Sigmoid colon (tissue), 7 donors: ENCODE results near the gene EPB42. TPM values are rescaled to one million over a fixed set of nuclear protein-coding genes. Genes with fewer than 3 reads are reported as not detected.

Source experiments
- DNase-seq: peaks from one replicate; pipeline ENCODE4 v3.0.0-alpha.2; 2019
- H3K27ac ChIP-seq, 4 donors: fragments of 200-600 bp; sonication (generic); one replicate each; pipeline ENCODE4 v1.5.1; 2016 to 2019; ENCODE audit warnings: mild to moderate bottlenecking in 1 of 4
- H3K27me3 ChIP-seq, 3 donors: fragments of 200-600 bp; sonication (generic); one replicate each; pipeline ENCODE4 v1.5.1; 2019; ENCODE audit warnings: mild to moderate bottlenecking in 1 of 3
- H3K36me3 ChIP-seq, 4 donors: fragments of 200-600 bp; sonication (generic); one replicate each; pipeline ENCODE4 v1.5.1; 2016 to 2019
- H3K4me1 ChIP-seq, 4 donors: fragments of 200-600 bp; sonication (generic); one replicate each; pipeline ENCODE4 v1.5.1; 2017 to 2019
- H3K4me3 ChIP-seq, 4 donors: fragments of 200-600 bp; sonication (generic); one replicate each; pipeline ENCODE4 v1.5.1; 2017 to 2019; ENCODE audit warnings: mild to moderate bottlenecking in 2 of 4, moderate library complexity in 1 of 4
- H3K9me3 ChIP-seq, 4 donors: fragments of 200-600 bp in 3 of 4; sonication (generic) in 3 of 4; one replicate each; pipeline versions ENCODE4 v1.5.1 to v1.6.1; 2013 to 2019
- CTCF ChIP-seq, 4 experiments: fragments of 450-650 bp in 3 of 4; fragments of 200-600 bp in 1 of 4; IDR thresholded peaks; one replicate each; pipeline ENCODE4 v1.5.1; 2016 to 2019; ENCODE audit warnings: antibody characterized with exemption in 4 of 4, mild to moderate bottlenecking in 3 of 4, moderate library complexity in 2 of 4
- EP300 ChIP-seq, 4 donors: sonication (generic); formaldehyde crosslinking; IDR thresholded peaks; one replicate each; pipeline ENCODE4 v1.6.1; 2017; ENCODE audit warnings: antibody characterized with exemption in 4 of 4
- POLR2A ChIP-seq, 2 donors: fragments of 450-650 bp; IDR thresholded peaks; one replicate each; pipeline ENCODE4 v1.6.1; 2016; ENCODE audit warnings: antibody characterized with exemption in 2 of 2, mild to moderate bottlenecking in 2 of 2, moderate library complexity in 2 of 2
- POLR2AphosphoS5 ChIP-seq, 4 donors: sonication (generic); formaldehyde crosslinking; IDR thresholded peaks; one replicate each; pipeline ENCODE4 v1.6.1; 2017; ENCODE audit warnings: antibody characterized with exemption in 4 of 4
- WGBS, 2 donors: extraction: QIAGEN DNeasy Blood & Tissue Kit; methylation state at CpG; one replicate each; pipeline ENCODE4 v1.1.7; 2013; 5-methylcytosine and 5-hydroxymethylcytosine counted together
- intact Hi-C: fragments of 100-400 bp; cut with DNase I; formaldehyde crosslinking; loops from one replicate; pipeline ENCODE4 v1.15.1; 2023
- polyA plus RNA-seq, 3 donors: library from polyadenylated mRNA; stranded (reverse); fragments of 200-250 nt; gene quantifications; one replicate each; pipeline ENCODE4 v1.2.3, GENCODE V29; 2013
- total RNA-seq, 4 donors: library from RNA; depleted of rRNA; stranded (reverse); fragments of >200 nt; gene quantifications; one replicate each; pipeline ENCODE4 v1.1.0, GENCODE V29; 2016
- donor health status: healthy with polysubstance abuse.
- donor health status: Bipolar disorder and iron deficiency.
- donor health status: healthy.

Gene EPB42
- total and polyA plus RNA-seq, 7 donors, result 0.06 TPM; not detected in 6

GRCh38 chr15:43250785-43251184 is 30.0 kb upstream of the EPB42 start:
- H3K27me3 ChIP-seq, result no peaks in the 10 kb centered on the region
- WGBS, 2 donors, result 53 to 71% methylated on average over 2 of the region's 2 CpGs
- peaks cover 0 to 2% (median 0%) of the 10 kb centered on the region in 4 donors for H3K9me3 ChIP-seq
- DNase-seq, result no peak
- no peak overlapping the region for H3K4me3 ChIP-seq
- no peaks in the 10 kb centered on the region for H3K4me1 ChIP-seq
- TF ChIP-seq POLR2AphosphoS5 (IDR thresholded peaks at IDR 0.05) (no peak), EP300 (IDR thresholded peaks at IDR 0.05) (no peak), CTCF (IDR thresholded peaks at IDR 0.05) (no peak), POLR2A (IDR thresholded peaks at IDR 0.05) (no peak)
- no peaks in the 10 kb centered on the region for H3K36me3 ChIP-seq
- intact Hi-C loops, result no loop called here
- no peak overlapping the region for H3K27ac ChIP-seq

- no peak for DNase-seq
- no peak overlapping the region for H3K4me3 ChIP-seq
- H3K36me3 ChIP-seq, result no peaks in the 10 kb centered on the region
- 45 to 68% methylated on average over 5 of the region's 5 CpGs for whole genome bisulfite sequencing, 2 donors
- no peaks in the 10 kb centered on the region for H3K4me1 ChIP-seq
- intact Hi-C loops, result no loop called here
- no peak overlapping the region for H3K27ac ChIP-seq
- H3K9me3 ChIP-seq, result peaks cover 0 to 2% (median 0%) of the 10 kb centered on the region in 4 donors
- TF ChIP-seq POLR2A (IDR thresholded peaks at IDR 0.05), result no peak
- TF ChIP-seq EP300 (IDR thresholded peaks at IDR 0.05), result no peak
- TF ChIP-seq CTCF (IDR thresholded peaks at IDR 0.05), result no peak
- TF ChIP-seq POLR2AphosphoS5 (IDR thresholded peaks at IDR 0.05), result no peak
- H3K27me3 ChIP-seq, result no peaks in the 10 kb centered on the region
Observed at GRCh38 chr15:43249699-43250203, 28.9 kb upstream of the EPB42 start.

GRCh38 chr15:43249236-43249635 is 28.4 kb upstream of the EPB42 start:
- no peak overlapping the region for H3K27ac ChIP-seq

GRCh38 chr15:43246261-43246774 is 25.5 kb upstream of the EPB42 start:
- 70 to 84% methylated on average over 6 of the region's 6 CpGs for WGBS, 2 donors
- Histone ChIP-seq H3K4me3 (no peak overlapping the region), H3K4me1 (no peaks in the 10 kb centered on the region), H3K27me3 (no peaks in the 10 kb centered on the region), H3K27ac (no peak overlapping the region), H3K9me3 (peaks cover 0 to 2% (median 0%) of the 10 kb centered on the region in 4 donors), H3K36me3 (no peaks in the 10 kb centered on the region)
- no peak for DNase-seq
- TF ChIP-seq CTCF (IDR thresholded peaks at IDR 0.05) (no peak), POLR2A (IDR thresholded peaks at IDR 0.05) (no peak), POLR2AphosphoS5 (IDR thresholded peaks at IDR 0.05) (no peak), EP300 (IDR thresholded peaks at IDR 0.05) (no peak)
- intact Hi-C loops, result no loop called here

More at GRCh38 chr15:43249236-43249635, 28.4 kb upstream of the EPB42 start:
- no peak for DNase-seq
- Histone ChIP-seq H3K4me3 (no peak overlapping the region), H3K9me3 (peaks cover 0 to 2% (median 0%) of the 10 kb centered on the region in 4 donors), H3K27me3 (no peaks in the 10 kb centered on the region), H3K4me1 (no peaks in the 10 kb centered on the region), H3K36me3 (no peaks in the 10 kb centered on the region)
- TF ChIP-seq CTCF (IDR thresholded peaks at IDR 0.05), result no peak
- no peak for TF ChIP-seq EP300 (IDR thresholded peaks at IDR 0.05)
- TF ChIP-seq POLR2A (IDR thresholded peaks at IDR 0.05), result no peak
- no peak for TF ChIP-seq POLR2AphosphoS5 (IDR thresholded peaks at IDR 0.05)
- intact Hi-C loops, result no loop called here
- 71 to 82% methylated on average over 2 of the region's 2 CpGs for WGBS, 2 donors

GRCh38 chr15:43244092-43244491 is 23.3 kb upstream of the EPB42 start:
- intact Hi-C loops, result no loop called here
- Histone ChIP-seq H3K27ac (no peak overlapping the region), H3K9me3 (peaks cover 0 to 2% (median 0%) of the 10 kb centered on the region in 4 donors), H3K4me3 (no peak overlapping the region), H3K4me1 (no peaks in the 10 kb centered on the region), H3K36me3 (no peaks in the 10 kb centered on the region), H3K27me3 (no peaks in the 10 kb centered on the region)
- TF ChIP-seq POLR2A (IDR thresholded peaks at IDR 0.05), result no peak
- WGBS, 2 donors, result 85 to 87% methylated on average over 4 of the region's 4 CpGs
- DNase-seq, result no peak
